HG03135 (cell line): ENCODE measurements around the gene SLC1A2.

Experiments
- ATAC-seq: cut with Tn5 transposase; IDR thresholded peaks from one replicate; pipeline ENCODE4 v1.9.1; 2021; ENCODE audit warnings: mild to moderate bottlenecking, moderate library complexity; ENCODE audit not compliant: unreplicated experiment

Gene SLC1A2

GRCh38 chr11:35352077-35352888 is 67.1 kb downstream of the SLC1A2 start:
- no peak for ATAC-seq

- no peak for ATAC-seq
Observed at GRCh38 chr11:35349897-35350296, 69.5 kb downstream of the SLC1A2 start.

DNA sequence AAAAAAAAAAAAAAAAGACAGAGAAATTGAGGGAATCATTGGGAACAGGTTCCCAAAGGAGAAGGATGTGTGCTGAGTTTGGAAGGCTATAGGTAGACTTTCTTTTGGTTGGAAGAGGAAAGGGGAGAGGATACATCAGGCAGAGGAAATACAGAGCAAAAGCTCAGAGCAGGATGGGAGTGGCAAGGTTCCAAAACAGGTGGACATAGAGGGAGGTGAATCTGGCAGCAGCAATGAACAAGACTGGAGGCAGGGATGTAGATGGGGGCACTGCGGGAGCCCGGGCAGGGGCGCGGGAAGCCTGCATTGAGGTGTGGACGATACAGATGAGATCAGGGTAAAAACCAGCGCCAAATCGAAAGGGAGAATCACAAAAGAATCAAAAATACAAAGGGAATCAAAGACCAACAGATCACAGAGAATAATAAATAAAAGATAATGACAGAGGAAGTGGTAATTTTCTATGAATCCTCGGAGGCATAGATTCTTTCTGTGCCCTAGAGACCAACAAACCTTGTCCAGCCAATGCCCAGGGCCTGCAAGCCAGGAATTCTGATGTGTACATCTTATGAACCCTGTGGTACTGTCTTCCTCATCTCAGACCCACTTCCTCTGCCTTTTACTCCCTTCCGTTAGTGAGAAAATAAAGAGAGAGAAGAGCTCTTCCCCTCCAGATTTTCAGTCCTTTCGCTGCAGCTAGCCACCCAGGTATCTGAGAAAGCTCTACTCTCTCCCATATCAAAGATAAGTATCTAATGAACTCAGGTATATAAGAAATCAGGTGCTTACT is 70.3 kb downstream of the SLC1A2 start:
- no peak for ATAC-seq

DNA sequence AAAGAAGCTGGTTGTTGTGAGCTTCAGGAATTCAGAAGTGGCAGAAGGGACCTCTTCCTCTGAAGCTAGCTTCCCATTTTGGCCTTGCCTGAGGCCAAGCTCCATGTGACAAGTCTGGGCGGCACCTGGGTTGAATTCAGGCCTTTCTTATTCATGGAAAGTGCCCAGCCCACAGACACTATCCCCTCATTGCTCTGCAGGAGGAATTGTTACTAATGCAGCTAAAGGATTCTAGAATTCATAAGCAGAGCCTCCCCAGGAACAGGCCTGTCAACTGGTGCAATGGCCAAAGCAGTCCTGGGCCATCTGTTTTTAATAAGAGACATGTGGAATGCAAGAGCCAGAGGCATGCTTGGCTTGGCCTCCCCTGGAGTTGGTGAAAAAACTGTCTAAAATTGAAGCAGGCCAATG is 71.4 kb downstream of the SLC1A2 start:
- no peak for ATAC-seq

- no peak for ATAC-seq
Observed at GRCh38 chr11:35347173-35347878, 72.0 kb downstream of the SLC1A2 start.

DNA sequence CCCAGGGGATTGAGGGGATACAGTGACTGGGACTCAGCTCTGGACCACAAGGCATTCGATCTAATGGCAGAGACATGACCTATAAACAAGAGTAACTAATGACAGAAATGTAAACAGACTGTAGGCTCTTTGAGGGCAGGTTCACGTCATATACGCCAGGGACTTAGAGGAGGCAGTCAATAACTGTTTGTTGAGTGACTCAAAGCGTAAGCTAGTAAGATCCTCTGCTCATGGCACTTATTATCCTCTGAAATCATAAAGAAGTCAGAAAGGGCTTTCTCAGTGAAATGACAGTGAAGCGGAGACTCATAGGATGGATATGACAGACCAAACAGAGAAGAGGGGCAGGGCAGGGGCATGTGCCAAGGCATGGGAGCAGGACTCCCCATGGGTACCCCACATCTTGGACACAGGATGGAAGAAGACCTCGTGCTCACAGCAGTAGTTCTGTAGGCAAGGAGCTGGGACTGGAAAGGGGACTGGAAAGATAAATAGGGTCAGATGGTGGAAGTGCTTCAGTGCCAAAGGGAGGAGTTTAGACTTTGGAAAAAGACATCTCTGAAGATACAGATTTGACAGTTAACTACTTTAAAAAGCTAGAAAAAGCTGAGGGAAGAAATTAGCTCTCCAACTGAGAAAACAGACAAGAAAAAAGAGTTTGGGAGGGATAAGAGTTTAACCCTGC is 72.7 kb downstream of the SLC1A2 start:
- no peak for ATAC-seq

DNA sequence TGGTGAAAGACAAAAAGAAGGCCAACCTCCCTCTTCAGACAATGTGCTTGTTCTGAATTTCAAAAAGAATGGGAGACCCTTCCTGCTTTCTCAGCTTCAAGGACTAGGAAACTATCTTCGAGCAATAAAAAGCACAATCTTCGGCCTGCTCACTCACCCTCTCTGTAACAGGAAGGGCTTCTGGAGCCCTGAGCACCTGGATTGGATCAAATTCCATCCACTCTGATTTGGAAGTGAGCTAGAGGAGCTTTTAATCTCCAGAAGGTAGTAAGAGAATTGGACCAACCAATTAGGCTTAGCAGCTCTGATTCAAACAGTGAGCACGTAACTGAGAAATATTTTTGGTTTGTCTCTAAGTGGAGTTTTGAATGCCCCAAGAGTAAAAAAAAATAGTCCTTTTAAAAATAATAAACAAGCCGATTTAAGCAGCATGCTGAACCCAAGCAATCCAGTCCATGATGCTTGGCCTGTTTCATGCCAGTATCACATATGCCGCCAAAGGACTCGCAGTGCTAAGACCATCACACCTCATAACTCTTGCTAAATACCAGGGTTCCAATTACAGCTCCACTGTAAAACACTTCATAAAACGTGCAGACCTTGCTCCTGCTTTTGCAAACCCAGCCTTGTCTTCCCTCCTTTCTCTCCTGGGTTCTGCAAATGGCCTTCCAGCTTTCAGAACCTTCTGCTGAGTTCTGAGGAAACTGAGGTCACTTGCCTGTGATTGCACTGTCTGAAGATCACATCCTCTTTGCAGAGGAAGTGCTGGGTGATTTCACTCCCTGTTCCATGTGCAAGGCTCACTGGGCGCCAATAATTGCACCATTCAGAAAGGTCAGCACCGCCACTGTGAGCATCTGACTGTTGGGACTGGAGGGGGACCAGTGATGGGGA is 74.4 kb downstream of the SLC1A2 start:
- no peak for ATAC-seq

- ATAC-seq: peak; percentile 61
Observed at GRCh38 chr11:35343033-35343598, 76.2 kb downstream of the SLC1A2 start.

DNA sequence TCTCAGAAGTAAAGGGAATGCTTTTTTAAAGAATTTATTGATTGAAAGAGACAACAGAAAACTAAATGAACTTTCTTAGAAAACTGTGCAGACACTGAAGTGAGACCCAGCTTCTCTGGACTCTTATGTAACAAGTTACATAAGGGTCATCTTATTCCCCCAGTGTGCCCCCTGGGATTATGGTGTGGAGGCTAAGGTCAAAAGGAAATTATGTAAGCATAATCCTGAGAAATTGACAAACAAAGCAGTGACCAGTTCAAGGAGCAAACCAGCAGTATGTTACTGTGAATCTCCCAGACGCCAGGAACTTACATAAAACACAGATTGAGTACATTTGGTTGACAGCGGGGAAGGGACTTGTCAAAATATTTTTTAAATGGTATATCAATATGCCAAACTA is 78.6 kb downstream of the SLC1A2 start:
- ATAC-seq: no peak

DNA sequence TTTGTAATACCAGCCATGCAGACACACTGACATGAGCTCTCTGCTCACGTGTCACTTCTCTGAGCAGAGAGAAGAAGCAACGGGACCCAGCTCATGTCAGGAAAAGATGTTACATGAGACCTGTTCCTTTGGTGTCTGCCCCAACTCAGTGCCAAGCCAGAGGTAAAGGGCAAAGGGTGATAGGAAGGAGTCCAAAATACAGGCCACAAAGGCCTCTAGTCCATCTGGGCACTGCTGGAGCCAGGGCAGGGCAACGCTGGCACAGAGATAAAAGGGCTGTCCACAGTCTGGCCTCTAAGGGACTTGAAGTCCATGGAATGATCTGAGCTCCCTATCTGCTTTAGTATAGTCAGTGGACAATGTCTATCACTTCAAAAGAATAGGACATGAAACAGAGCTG is 79.3 kb downstream of the SLC1A2 start:
- ATAC-seq: no peak

GRCh38 chr11:35338921-35339320 is 80.4 kb downstream of the SLC1A2 start:
- ATAC-seq: no peak

- no peak for ATAC-seq
Observed at GRCh38 chr11:35337914-35338305, 81.4 kb downstream of the SLC1A2 start.

- no peak for ATAC-seq
Observed at GRCh38 chr11:35337136-35337913, 82.0 kb downstream of the SLC1A2 start.

GRCh38 chr11:35336726-35337125 is 82.6 kb downstream of the SLC1A2 start:
- ATAC-seq: no peak

GRCh38 chr11:35335226-35335625 is 84.1 kb downstream of the SLC1A2 start:
- ATAC-seq: no peak

DNA sequence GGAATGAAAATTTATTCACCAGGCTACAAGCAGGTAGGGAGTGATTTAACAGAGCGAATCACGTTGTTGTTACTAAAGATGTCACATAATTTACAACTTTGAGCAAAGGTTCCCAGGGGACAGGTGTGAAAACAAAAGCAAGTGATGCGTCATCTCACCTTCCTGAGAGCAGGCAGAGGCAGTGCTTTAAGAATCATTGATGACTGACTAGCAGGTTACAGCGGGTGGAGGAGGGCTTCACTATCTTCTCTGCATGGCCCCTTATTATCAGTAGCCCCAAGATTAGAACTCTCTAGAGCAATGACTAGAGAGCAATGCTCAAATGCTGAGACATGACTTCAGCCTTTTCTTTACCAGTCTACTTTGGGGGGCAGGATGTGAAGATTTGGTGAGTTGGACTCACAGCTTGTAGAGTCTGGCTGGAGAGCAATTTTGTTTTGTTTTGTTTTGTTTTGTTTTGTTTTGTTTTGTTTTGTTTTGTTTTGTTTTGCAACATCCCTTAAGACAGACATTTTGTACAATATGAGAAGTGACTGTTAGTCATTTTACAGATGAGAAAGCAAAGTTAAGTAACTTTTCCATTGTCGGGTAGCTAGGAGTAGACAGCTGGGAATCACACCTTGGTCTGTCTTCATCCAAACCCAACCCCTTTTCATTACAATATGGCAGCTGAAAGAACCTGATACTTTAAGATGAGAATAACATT is 84.8 kb downstream of the SLC1A2 start:
- ATAC-seq: peak; percentile 77

GRCh38 chr11:35332524-35332923 is 86.8 kb downstream of the SLC1A2 start:
- no peak for ATAC-seq

GRCh38 chr11:35330931-35331330 is 88.4 kb downstream of the SLC1A2 start:
- ATAC-seq: no peak
